CD4-positive, alpha-beta T cell treated with Interleukin-10 for 1 hour (primary cell): ENCODE measurements around the gene GRK5.
A peak's percentile ranks its signal among the peaks of the same experiment; 100 is the strongest.
"Not testable (repeated sequence)": the region's sequence is repeated elsewhere in the genome, so short reads cannot be mapped to it uniquely, and the experiment has no call there.

ENCODE experiments used
- DNase-seq: peaks from one replicate; pipeline ENCODE4 v3.0.0-alpha.2; 2020

GRK5 gene

GRCh38 chr10:119425881-119426170 is 218.5 kb downstream of the GRK5 start:
- no peak for DNase-seq

GRCh38 chr10:119426699-119427098 is 219.3 kb downstream of the GRK5 start:
- no peak for DNase-seq

- DNase-seq = no peak
These were observed 220.0 kb downstream of the GRK5 start for GRCh38 chr10:119427263-119427864.

GRCh38 chr10:119428789-119429188 is 221.4 kb downstream of the GRK5 start:
- no peak for DNase-seq

- no peak for DNase-seq
These were observed 222.4 kb downstream of the GRK5 start for GRCh38 chr10:119429771-119430170.

- no peak for DNase-seq
These were observed 223.8 kb downstream of the GRK5 start for GRCh38 chr10:119431034-119431772.

- DNase-seq = no peak
These were observed 224.4 kb downstream of the GRK5 start for GRCh38 chr10:119431773-119432135.

GRCh38 chr10:119434942-119435341 is 227.6 kb downstream of the GRK5 start:
- DNase-seq = not testable (repeated sequence)

- DNase-seq = no peak
These were observed 231.3 kb downstream of the GRK5 start for GRCh38 chr10:119438717-119439116.

GRCh38 chr10:119439922-119440321 is 232.6 kb downstream of the GRK5 start:
- no peak for DNase-seq

- DNase-seq = no peak
These were observed 233.9 kb downstream of the GRK5 start for GRCh38 chr10:119441151-119441821.

GRCh38 chr10:119441921-119442757 is 234.8 kb downstream of the GRK5 start:
- no peak for DNase-seq

- DNase-seq = no peak
These were observed 235.3 kb downstream of the GRK5 start for GRCh38 chr10:119442758-119443060.

- DNase-seq = no peak
These were observed 236.1 kb downstream of the GRK5 start for GRCh38 chr10:119443441-119443840.

GRCh38 chr10:119443970-119444660 is 236.7 kb downstream of the GRK5 start:
- no peak for DNase-seq

- DNase-seq = no peak
These were observed 237.5 kb downstream of the GRK5 start for GRCh38 chr10:119444866-119445265.

GRCh38 chr10:119445311-119445934 is 238.1 kb downstream of the GRK5 start:
- peak; percentile 80 for DNase-seq

GRCh38 chr10:119445935-119446317 is 238.6 kb downstream of the GRK5 start:
- DNase-seq = no peak

GRCh38 chr10:119446441-119447277 is 239.3 kb downstream of the GRK5 start:
- DNase-seq = no peak

- no peak for DNase-seq
These were observed 240.1 kb downstream of the GRK5 start for GRCh38 chr10:119447421-119447820.

GRCh38 chr10:119447823-119448546 is 240.6 kb downstream of the GRK5 start:
- DNase-seq = no peak
